GM20431 (cell line): Measurements from ENCODE around the gene DNAJB1.
"Not testable (repeated sequence)": the region's sequence is repeated elsewhere in the genome, so short reads cannot be mapped to it uniquely, and the experiment has no call there.

Experiments used
- in situ Hi-C: fragments of 300-500 bp; cut with MseI, MboI; formaldehyde crosslinking; loops from one replicate; pipeline ENCODE4 v1.15.0; 2020; ENCODE audit warnings: low sequenced_read_pairs; ENCODE audit not compliant: unreplicated experiment

The DNAJB1 gene

GRCh38 chr19:14528419-14529253, 10.4 kb upstream of the DNAJB1 start:
- in situ Hi-C loops, result no loop called here

DNA sequence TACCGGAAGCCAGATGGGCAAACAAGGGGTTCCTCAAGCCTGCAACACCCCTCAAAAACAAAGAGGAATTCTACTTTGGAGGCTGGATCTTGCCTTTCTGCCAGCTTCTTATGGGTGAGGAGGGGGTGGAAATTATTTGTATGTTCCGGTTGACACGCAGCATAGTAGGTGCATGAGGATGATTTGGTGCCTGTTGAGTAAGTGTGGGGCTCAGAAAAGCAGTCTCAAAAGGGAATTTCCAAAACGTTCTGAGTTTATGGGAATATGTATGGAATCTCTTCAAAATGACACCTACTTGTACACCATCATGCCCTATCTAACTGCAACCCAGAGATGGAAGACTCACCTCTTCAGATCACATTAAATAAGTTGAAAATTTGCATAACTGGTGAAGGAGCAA, 8.2 kb upstream of the DNAJB1 start:
- in situ Hi-C loops, result no loop called here

- in situ Hi-C loops, result no loop called here
Measured at GRCh38 chr19:14525729-14526128, 7.5 kb upstream of the DNAJB1 start.

- in situ Hi-C loops, result no loop called here
Measured at GRCh38 chr19:14520543-14520942, 2.3 kb upstream of the DNAJB1 start.

GRCh38 chr19:14519860-14520407, 1.7 kb upstream of the DNAJB1 start:
- in situ Hi-C loops, result no loop called here

GRCh38 chr19:14519245-14519859, 1.2 kb upstream of the DNAJB1 start:
- in situ Hi-C loops, result no loop called here

GRCh38 chr19:14517446-14517839, 754 bp downstream of the DNAJB1 start:
- in situ Hi-C loops, result no loop called here

GRCh38 chr19:14516746-14517438, 1.3 kb downstream of the DNAJB1 start:
- in situ Hi-C loops, result no loop called here

DNA sequence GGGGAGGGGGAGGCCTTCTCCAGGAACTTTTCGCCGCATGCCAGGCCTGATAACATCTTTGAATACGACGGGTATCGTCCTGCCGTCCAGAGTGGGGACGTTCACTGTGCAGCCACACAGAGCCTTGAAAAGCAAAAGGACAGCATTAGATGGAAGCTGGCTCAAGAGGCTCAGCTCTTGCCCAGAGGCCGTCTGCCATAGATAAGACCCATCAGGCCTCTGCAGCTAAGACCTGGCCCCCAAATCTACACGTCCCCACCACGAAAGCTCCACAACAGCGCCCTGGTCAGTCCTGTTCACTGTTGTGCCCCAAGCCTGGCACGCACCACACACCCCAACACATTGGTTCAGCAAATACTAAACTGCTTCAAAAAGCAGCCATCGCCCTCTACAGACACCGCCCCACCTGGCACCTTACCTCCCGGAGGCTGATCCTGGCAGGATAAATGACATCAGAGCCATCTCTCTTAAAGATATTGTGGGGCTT, 2.1 kb downstream of the DNAJB1 start:
- in situ Hi-C loops, result no loop called here

- in situ Hi-C loops, result no loop called here
Measured at GRCh38 chr19:14515501-14516047, 2.6 kb downstream of the DNAJB1 start.

- in situ Hi-C loops, result no loop called here
Measured at GRCh38 chr19:14514215-14514863, 3.9 kb downstream of the DNAJB1 start.

DNA sequence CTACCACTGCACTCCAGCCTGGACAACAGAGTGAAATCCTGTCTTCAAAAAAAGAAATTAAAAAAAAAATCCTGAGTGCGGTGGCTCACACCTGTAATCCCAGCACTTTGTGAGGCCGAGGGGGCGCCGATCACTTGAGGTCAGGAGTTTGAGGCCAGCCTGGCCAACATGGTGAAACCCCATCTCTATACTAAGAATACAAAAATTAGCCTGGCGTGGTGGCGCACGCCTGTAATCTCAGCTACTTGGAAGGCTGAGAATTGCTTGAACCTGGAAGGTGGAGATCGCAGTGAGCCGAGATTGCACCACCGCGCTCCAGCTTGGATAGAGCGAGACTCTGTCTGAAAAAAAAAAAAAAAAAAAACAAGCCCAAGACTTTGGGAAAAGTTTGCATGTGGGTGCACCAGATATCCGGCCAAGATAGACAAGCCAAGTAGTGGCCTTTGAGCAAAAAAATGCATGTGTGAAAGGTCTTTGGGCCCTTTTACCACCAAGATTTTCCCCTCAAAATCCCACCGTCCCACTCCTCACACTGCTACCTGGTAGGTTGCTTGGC, 5.7 kb downstream of the DNAJB1 start:
- in situ Hi-C loops, result no loop called here

DNA sequence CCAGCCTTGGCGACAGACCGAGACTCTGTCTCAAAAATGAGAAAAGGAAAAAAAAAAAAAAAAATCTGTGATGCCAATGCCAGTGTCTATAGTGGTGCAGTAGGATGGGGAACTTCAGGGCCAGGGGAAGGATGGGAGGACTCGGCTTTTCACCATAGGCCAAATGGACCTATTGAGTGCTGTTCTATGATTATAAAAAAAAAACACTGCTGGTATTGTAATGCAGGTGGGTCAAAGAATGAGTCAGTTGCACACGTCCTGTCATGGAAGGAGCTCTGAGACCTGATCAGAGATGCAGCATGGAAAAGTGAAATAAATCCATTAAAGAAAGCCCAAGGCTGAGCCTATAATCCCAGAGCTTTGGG, 7.0 kb downstream of the DNAJB1 start:
- in situ Hi-C loops, result no loop called here

- in situ Hi-C loops, result no loop called here
Measured at GRCh38 chr19:14510311-14511228, 7.6 kb downstream of the DNAJB1 start.

DNA sequence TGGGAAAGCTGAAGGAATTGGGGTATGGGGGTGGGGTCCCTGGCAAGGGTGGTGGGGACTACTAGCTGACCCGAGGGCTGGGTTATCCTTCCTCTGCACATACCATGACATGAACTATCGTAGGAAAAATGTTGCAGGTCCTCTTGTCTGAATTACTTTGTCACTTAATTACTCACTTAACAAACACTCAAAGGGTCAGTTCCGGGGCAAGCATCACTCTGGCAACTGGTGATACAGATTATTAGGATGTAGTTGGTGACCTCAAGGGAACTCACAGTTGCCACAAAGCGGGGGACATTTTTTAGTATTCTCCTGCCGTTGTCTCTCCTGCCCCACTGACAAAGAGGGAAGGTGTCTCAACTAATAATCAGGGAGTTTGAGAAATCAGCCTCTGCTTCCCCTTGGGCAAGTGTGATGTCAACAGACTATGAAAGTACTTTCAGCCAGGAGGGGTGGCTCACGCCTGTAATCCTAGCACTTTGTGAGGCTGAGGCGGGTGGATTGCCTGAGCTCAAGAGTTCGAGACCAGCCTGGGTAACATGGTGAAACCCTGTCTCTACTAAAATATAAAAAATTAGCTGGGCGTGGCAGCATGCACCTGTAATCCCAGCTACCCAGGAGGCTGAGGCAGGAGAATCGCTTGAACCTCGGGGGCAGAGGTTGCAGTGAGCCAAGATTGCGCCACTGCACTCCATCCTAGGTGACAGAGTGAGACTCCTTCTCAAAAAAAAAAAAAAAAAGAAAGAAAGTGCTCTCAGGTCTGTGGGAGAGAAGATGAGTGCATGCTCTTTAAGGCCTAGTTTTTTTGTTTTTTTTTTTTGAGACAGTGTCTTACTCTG, 10.3 kb downstream of the DNAJB1 start:
- in situ Hi-C loops, result no loop called here

DNA sequence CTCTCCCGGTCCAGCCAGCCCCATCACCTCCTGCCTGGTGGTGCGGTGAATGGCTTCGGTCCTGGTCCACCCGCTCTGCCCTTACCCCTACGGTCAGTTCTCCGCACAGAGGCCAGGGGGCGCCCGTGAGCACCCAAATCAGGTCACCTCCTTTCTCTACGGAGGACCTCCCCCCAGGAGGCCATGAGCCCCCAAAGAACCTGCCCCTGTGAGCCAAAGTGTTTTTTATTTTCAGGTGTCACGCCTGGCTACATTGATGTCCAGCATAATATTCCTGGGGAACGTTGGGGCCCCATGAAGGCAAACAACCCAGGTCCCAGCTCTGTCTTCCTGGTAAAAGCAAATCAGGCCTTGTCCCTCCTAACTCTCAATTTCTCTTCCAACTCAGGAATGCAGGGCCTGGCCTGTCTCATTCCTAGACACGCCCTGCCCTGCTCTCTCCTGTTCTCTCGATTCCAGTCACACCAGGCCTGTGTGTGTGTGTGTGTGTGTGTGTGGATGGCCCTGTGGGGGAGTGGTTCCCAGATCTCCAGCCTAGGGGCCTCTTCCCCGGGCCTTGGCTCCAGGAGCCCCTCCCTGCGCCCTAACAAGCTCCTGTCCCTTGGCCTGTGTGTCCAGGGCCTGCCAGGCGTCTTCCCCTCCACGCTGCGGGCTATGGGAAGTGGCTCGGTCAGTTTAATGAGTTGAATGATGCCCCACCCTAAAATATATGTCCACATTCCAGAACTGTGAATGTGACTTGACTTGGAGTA, 12.5 kb downstream of the DNAJB1 start:
- in situ Hi-C loops, result no loop called here

- in situ Hi-C loops, result not testable (repeated sequence)
Measured at GRCh38 chr19:14504575-14504974, 13.6 kb downstream of the DNAJB1 start.
